Measurements from ENCODE around the gene RGS7. TPM values are rescaled to one million over a fixed set of nuclear protein-coding genes. Genes with fewer than 3 reads are reported as not detected.
"Not testable (repeated sequence)": the region's sequence is repeated elsewhere in the genome, so short reads cannot be mapped to it uniquely, and the experiment has no call there.

RGS7 gene
- polyA plus RNA-seq, 6 donors from 2014 or later, result 0.29 to 2.9 (median 1.5) TPM

DNA sequence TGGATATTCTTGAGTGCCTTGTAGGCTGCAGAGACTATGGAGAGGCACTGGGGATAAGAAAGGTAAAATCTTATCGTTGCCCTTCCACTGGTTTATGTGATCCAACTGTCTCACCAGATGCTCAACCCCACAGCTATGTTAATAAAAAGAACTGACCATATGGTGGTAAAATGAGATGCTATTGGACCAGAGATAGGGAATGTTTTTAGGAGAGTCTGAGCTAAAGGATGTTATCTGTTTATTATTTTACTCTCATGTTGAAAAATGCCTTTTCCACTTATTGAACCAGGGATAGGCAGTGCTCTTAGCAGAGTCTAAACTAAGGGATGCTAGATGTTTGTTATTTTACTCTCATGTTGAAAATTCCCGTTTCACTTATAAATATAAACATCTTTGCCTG is 572.2 kb downstream of the RGS7 start:
- H3K27me3 Mint-ChIP-seq, result no peaks in the 10 kb centered on the region
- no peaks in the 10 kb centered on the region for H3K4me1 Mint-ChIP-seq
- no peak overlapping the region for H3K4me3 Mint-ChIP-seq
- ATAC-seq (ENCODE audit: low read depth in 2 of 2) (no peak), DNase-seq (no peak)
- H3K9me3 Mint-ChIP-seq, result peaks cover 0 to 9% (median 0%) of the 10 kb centered on the region in 7 donors
- H3K27ac Mint-ChIP-seq, result no peak overlapping the region
- no peaks in the 10 kb centered on the region for H3K36me3 Mint-ChIP-seq

DNA sequence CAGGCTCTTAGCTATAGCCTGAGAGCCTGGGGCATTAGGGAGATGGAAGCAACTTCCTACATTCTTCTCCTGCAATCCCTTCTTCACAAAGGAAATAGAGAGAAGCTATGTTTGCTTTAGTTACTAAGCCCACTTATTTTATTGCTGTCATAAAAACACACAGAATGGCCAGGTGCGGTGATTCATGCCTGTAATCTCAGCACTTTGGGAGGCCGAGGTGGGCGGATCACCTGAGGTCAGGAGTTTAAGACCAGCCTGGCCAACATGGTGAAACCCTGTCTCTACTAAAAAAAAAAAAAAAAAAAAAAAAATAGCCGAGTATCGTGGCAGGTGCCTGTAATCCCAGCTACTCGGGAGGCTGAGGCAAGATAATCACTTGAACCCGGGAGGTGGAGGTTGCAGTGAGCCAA is 573.3 kb downstream of the RGS7 start:
- H3K36me3 Mint-ChIP-seq; H3K9me3 Mint-ChIP-seq; H3K27me3 Mint-ChIP-seq; ATAC-seq (ENCODE audit: low read depth in 2 of 2); H3K27ac Mint-ChIP-seq; H3K4me3 Mint-ChIP-seq; DNase-seq; H3K4me1 Mint-ChIP-seq: not testable (repeated sequence)

DNA sequence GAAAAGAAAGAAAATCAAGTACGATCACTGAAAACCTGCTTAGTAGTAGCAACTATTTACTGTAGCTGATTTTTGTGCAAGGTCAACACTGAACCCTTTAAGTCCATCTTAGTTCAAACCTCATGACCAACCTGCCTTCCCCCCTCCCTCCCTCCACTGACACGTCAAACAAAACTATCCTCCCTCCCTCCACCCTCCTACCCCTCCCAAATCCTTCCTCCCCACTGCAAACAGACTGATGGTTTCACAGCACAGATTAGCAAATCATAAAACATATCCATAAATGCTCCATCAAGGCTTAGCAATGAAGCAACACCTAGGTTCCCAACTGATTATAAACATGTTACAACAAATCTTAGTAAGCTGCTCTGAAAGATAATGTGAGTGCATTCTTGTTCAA is 580.8 kb downstream of the RGS7 start:
- DNase-seq (no peak), ATAC-seq (ENCODE audit: low read depth in 2 of 2) (no peak)
- Mint-ChIP-seq H3K9me3 (peaks cover 0 to 4% (median 0%) of the 10 kb centered on the region in 7 donors), H3K4me3 (no peak overlapping the region), H3K36me3 (no peaks in the 10 kb centered on the region), H3K27ac (peak overlapping the region in 1 of 6 donors; percentile 3), H3K4me1 (no peaks in the 10 kb centered on the region), H3K27me3 (no peaks in the 10 kb centered on the region)

DNA sequence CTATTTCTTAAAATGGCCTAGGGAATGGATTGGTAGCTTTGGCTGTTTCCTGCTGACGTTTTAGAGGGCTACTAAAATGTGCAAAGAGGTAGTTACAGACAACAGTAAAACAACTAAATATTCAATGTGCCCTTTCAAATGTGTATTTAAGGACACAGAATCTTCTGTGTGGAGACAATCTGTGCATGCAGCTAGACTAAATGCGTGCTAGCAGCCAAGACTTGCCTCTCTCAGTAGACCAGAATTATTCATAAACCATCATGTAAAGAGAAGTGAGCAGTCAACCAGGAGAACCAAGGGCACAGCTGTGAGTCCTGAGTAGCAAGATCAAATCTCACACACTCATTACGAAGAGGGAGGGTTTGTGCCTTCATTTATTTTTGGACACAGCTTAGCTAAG is 584.9 kb downstream of the RGS7 start:
- DNase-seq (no peak), ATAC-seq (ENCODE audit: low read depth in 2 of 2) (no peak)
- Mint-ChIP-seq H3K9me3 (peaks cover 0 to 4% (median 0%) of the 10 kb centered on the region in 7 donors), H3K36me3 (no peaks in the 10 kb centered on the region), H3K4me1 (no peaks in the 10 kb centered on the region), H3K27ac (no peak overlapping the region), H3K4me3 (no peak overlapping the region), H3K27me3 (no peaks in the 10 kb centered on the region)

DNA sequence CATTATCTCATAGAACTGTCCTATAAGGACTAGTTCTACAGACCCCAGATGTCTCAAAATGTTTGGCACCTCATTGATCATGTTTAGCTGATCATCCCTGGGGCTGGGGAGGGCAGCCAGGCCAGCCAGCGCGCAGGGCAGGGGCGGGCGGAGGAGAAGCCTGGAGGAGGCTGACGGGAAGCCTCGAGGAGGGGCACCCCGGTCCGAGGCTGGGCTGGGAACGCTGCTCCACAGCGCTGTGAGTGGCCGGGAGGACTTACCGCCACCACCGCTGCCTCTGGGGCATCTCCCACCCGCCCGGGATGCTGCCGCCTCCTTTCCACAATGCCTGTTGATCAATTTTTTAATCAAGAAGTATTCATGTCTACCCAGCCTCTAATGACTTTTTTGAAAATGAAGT is 585.6 kb downstream of the RGS7 start:
- no peaks in the 10 kb centered on the region for H3K36me3 Mint-ChIP-seq
- peaks cover 0 to 2% (median 0%) of the 10 kb centered on the region in 7 donors for H3K9me3 Mint-ChIP-seq
- ATAC-seq (ENCODE audit: low read depth in 2 of 2) (no peak), DNase-seq (no peak)
- no peaks in the 10 kb centered on the region for H3K4me1 Mint-ChIP-seq
- no peak overlapping the region for H3K27ac Mint-ChIP-seq
- no peak overlapping the region for H3K4me3 Mint-ChIP-seq
- H3K27me3 Mint-ChIP-seq, result no peaks in the 10 kb centered on the region

DNA sequence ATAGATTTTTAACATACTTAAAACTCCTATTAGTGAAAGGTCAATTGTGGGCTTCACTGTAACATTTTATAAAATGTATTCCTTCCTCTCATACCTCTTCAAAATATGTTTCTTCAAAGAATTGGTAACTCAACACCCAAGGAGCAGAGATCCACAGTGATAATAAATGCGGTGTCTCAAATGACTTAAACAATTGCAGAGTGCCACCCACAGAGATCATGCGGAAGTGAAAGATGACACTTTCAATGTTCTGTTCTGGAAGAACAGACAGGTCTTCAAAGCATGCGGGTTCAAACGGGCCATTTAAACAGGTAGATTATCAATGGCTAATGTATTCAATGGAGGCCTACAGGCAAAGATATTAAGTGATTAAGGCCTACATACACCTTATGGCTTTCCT is 588.0 kb downstream of the RGS7 start:
- ATAC-seq (ENCODE audit: low read depth in 2 of 2) (no peak), DNase-seq (no peak)
- Mint-ChIP-seq H3K36me3 (no peaks in the 10 kb centered on the region), H3K4me3 (no peak overlapping the region), H3K9me3 (peaks cover 0 to 2% (median 0%) of the 10 kb centered on the region in 7 donors), H3K27me3 (no peaks in the 10 kb centered on the region), H3K4me1 (no peaks in the 10 kb centered on the region), H3K27ac (no peak overlapping the region)

DNA sequence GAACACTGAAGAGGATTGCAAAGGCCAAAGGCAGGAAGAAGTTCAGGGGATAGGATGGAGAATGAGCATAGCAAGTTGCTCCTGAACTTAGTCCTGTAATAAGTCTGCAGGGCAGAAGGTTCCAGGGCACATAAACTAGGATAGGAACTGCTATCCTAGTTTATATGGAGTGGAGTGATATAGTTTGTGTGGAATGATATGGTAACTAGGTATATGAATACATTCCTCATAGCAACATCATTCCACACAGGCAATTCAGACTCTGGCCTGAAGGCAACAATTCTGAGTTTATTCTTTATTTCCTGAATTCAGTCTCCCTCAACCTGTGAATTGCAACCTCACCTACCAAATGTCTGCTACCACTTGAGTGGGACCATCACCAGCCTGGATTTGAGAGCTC is 590.2 kb downstream of the RGS7 start:
- Mint-ChIP-seq H3K4me3 (no peak overlapping the region), H3K4me1 (no peaks in the 10 kb centered on the region), H3K36me3 (no peaks in the 10 kb centered on the region), H3K9me3 (peaks cover 0 to 5% (median 0%) of the 10 kb centered on the region in 7 donors), H3K27ac (no peak overlapping the region), H3K27me3 (no peaks in the 10 kb centered on the region)
- DNase-seq, result no peak
- ATAC-seq (ENCODE audit: low read depth in 2 of 2), result no peak

DNA sequence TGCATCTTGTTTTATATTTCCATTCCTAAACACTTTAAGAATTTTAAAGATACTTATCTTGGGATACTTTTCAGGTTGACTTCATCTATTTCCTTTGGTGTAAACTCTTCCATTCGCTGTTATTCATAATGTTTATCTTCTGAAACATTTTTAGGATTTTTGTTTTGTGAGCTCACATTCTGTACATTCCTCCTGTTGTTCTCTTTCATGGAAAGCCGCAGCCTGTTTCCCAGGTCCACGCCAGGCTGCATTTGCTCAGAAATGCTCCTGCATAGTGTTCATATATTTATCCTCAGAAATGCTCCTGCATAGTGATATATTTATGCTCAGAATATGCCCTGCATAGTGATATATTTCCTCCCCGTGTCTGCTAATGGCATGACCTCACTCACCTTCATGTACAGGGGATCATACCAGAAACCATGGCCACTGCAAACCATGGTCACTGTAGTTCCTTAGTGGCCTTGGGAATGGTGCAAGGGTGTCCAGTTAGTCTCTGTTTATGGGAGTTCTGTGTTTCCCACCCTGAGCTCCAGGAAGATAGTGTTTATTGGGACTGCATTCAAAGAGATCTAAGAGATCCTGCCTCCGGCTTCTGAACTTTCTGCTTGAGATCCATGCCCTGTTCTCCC is 591.2 kb downstream of the RGS7 start:
- Mint-ChIP-seq H3K27me3 (no peaks in the 10 kb centered on the region), H3K27ac (no peak overlapping the region), H3K9me3 (peaks cover 0 to 5% (median 0%) of the 10 kb centered on the region in 7 donors), H3K4me1 (no peaks in the 10 kb centered on the region), H3K36me3 (no peaks in the 10 kb centered on the region), H3K4me3 (no peak overlapping the region)
- no peak for ATAC-seq (ENCODE audit: low read depth in 2 of 2)
- no peak for DNase-seq

DNA sequence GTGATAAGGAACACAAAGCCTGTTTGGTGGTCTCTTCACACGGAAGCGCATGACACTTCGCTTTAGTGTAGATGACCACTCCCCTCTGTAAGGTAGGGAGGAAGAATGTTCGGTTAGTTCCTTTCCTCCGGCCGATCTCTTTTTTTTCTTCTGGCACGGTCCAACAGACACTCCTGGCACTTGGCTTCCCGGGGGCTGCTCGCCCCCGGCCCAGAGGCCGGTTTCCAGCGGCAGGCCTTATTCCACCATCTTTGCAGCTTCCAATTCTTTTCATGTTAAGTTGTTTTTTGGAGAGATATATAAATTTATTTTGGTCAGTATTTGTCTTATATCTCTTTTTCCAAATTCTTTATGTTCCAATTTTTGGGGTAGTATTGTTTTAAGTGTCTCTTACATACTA is 593.2 kb downstream of the RGS7 start:
- ATAC-seq (ENCODE audit: low read depth in 2 of 2) (no peak), DNase-seq (no peak)
- H3K4me3 Mint-ChIP-seq, result no peak overlapping the region
- no peaks in the 10 kb centered on the region for H3K36me3 Mint-ChIP-seq
- H3K4me1 Mint-ChIP-seq, result no peaks in the 10 kb centered on the region
- peaks cover 0 to 5% (median 0%) of the 10 kb centered on the region in 7 donors for H3K9me3 Mint-ChIP-seq
- H3K27ac Mint-ChIP-seq, result no peak overlapping the region
- no peaks in the 10 kb centered on the region for H3K27me3 Mint-ChIP-seq

DNA sequence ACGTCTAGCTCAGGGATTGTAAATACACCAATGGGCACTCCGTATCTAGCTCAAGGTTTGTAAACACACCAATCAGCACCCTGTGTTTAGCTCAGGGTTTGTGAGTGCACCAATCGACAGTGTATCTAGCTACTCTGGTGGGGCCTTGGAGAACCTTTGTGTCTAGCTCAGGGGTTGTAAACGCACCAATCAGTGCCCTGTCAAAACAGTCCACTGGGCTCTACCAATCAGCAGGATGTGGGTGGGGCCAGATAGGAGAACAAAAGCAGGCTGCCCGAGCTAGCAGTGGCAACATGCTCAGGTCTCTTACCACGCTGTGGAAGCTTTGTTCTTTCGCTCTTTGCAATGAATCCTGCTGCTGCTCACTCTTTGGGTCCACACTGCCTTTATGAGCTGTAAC is 593.9 kb downstream of the RGS7 start:
- not testable (repeated sequence) for H3K4me3 Mint-ChIP-seq; H3K36me3 Mint-ChIP-seq; H3K4me1 Mint-ChIP-seq; ATAC-seq (ENCODE audit: low read depth in 2 of 2); DNase-seq; H3K27me3 Mint-ChIP-seq; H3K27ac Mint-ChIP-seq; H3K9me3 Mint-ChIP-seq

DNA sequence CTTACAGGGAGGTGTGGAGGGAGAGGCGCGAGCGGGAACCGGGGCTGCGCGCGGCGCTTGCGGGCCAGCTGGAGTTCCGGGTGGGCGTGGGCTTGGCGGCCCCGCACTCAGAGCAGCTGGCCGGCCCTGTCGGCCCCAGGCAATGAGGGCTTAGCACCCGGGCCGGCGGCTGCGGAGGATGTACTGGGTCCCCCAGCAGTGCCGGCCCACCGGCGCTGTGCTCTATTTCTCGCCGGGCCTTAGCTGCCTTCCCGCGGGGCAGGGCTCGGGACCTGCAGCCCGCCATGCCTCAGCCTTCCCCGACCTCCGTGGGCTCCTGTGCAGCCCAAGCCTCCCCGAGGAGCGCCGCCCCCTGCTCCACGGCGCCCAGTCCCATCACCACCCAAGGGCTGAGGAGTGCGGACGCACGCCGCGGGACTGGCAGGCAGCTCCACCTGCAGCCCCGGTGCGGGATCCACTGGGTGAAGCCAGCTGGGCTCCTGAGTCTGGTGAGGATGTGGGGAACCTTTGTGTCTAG is 594.5 kb downstream of the RGS7 start:
- not testable (repeated sequence) for H3K36me3 Mint-ChIP-seq; DNase-seq; H3K4me1 Mint-ChIP-seq; H3K27me3 Mint-ChIP-seq; H3K9me3 Mint-ChIP-seq; H3K27ac Mint-ChIP-seq; ATAC-seq (ENCODE audit: low read depth in 2 of 2); H3K4me3 Mint-ChIP-seq

DNA sequence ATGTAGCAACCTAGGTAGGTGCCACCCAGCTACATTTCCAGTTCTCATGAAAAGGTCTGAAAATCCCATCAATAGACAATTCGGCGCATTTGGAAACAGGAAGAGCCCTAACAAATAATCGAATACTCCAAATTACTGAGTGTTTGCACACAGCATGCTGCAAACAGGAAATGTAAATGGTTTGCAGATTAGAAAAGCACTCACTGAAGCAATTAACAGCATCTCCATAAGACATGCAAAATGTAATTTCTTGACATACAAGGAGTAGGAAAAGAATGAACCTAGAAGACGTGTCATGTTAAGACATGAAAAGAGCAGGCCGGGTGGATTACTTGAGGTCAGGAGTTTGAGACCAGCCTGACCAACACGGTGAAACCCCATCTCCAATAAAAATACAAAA is 598.2 kb downstream of the RGS7 start:
- not testable (repeated sequence) for H3K9me3 Mint-ChIP-seq; H3K27ac Mint-ChIP-seq; H3K27me3 Mint-ChIP-seq; ATAC-seq (ENCODE audit: low read depth in 2 of 2); DNase-seq; H3K4me1 Mint-ChIP-seq; H3K36me3 Mint-ChIP-seq; H3K4me3 Mint-ChIP-seq

DNA sequence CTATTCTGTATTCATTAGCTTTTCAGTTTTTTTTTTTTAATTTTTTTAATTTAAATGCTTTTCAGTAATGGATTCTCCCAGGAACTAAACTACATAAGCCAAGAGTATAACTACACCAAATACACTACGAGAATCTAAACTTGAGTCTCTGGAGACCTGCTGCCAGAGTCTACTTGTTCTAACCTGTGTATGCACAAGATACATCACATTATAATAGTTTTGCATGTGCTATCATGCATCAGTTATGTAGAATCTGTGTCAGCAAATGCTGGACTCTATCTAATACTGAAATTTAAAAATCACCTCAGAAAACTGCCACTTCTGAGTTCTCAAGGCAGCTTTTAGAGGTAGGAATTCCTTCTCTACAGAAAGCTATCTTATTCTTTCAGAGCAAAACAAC is 598.7 kb downstream of the RGS7 start:
- DNase-seq (no peak), ATAC-seq (ENCODE audit: low read depth in 2 of 2) (no peak)
- Mint-ChIP-seq H3K9me3 (peaks cover 0 to 2% (median 0%) of the 10 kb centered on the region in 7 donors), H3K27ac (no peak overlapping the region), H3K4me1 (no peaks in the 10 kb centered on the region), H3K36me3 (no peaks in the 10 kb centered on the region), H3K4me3 (no peak overlapping the region), H3K27me3 (peaks cover 0 to 5% (median 0%) of the 10 kb centered on the region in 3 donors)

DNA sequence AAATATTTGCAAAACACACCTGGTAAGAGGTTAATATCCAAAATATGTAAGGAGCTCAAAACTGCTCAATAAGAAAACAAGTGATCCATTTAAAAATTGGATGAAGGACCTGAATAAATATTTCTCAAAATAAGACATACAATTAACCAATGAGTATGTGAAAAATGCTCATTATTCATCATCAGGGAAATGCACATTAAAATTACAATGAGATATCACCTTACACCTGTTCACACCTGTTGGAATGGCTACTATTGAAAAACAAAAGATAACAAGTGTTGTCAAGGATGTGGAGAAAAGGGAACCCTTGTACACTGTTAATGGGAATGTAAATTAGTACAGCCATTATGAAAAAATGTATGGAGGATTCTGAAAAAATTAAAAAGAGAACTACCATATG is 609.1 kb downstream of the RGS7 start:
- ATAC-seq (ENCODE audit: low read depth in 2 of 2) (no peak), DNase-seq (no peak)
- Mint-ChIP-seq H3K27me3 (peaks cover 0 to 4% (median under 1%) of the 10 kb centered on the region in 3 donors), H3K27ac (no peak overlapping the region), H3K36me3 (no peaks in the 10 kb centered on the region), H3K4me3 (no peak overlapping the region), H3K4me1 (no peaks in the 10 kb centered on the region), H3K9me3 (peaks cover 0 to 4% (median 0%) of the 10 kb centered on the region in 7 donors)

DNA sequence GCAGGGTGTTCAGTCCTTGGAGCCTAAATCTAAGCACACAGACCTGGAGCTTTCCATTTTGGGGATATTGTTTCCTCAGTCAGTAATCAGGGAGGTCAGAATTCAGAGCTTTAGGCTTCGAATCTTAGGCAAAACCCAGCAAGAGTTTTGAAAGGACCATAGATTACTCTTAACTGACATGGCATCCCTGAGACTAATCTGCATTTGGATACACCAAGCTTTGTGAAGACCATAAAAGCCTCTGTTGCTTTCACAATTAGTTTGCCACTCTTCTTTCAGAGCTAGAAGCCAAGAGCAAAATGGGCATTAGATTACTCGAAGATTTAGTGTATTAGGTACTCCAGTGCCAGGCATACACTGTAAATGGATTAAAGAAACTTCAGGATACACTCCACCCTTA is 613.3 kb downstream of the RGS7 start:
- Mint-ChIP-seq H3K36me3 (no peaks in the 10 kb centered on the region), H3K4me3 (no peak overlapping the region), H3K4me1 (no peaks in the 10 kb centered on the region), H3K27me3 (peaks cover 0 to 9% (median 0%) of the 10 kb centered on the region in 3 donors), H3K9me3 (peaks cover 0 to 4% (median 0%) of the 10 kb centered on the region in 7 donors), H3K27ac (no peak overlapping the region)
- ATAC-seq (ENCODE audit: low read depth in 2 of 2), result no peak
- no peak for DNase-seq
